KBM-7 (cell line): ENCODE results near the gene TNRC18.

Experiments
- DNase-seq: peaks from one replicate; pipeline ENCODE4 v3.0.0-alpha.2; 2015
- in situ Hi-C: fragments of 300-500 bp; cut with MboI; formaldehyde crosslinking; loops from 2 replicates; pipeline ENCODE4 v1.14.3; 2020; ENCODE audit warnings: low sequenced_read_pairs, low pct_unique_long_range_greater_than_20kb, mixed read lengths

The TNRC18 gene

DNA sequence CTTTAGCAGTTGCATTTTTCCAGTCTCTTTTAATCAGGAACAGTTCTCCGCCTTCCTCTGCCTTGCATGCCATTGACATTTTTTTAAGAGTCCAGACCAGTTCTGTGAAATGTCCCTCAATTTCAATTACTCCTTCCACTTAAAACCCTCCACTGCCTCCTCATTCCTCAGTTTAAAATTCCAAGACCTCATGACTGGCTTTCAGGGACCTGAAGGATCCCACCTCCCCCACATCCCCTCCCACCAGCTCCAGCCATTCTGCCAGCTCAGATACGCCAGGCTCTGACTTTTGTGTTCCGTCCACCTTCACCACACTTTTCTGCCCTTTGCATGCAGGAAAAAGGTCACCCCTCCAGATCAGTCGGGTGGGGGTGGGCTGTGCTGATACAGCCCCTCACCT lies 8.7 kb downstream of the TNRC18 start:
- DNase-seq = no peak
- in situ Hi-C loops = no loop called here

- no peak for DNase-seq
- in situ Hi-C loops = no loop called here
Observed at GRCh38 chr7:5413449-5413786, 10.2 kb downstream of the TNRC18 start.

- in situ Hi-C loops = no loop called here
- no peak for DNase-seq
Observed at GRCh38 chr7:5408777-5409176, 14.9 kb downstream of the TNRC18 start.

- DNase-seq = no peak
- in situ Hi-C loops = no loop called here
Observed at GRCh38 chr7:5406957-5407945, 16.4 kb downstream of the TNRC18 start.

- in situ Hi-C loops = no loop called here
- no peak for DNase-seq
Observed at GRCh38 chr7:5404421-5404826, 19.2 kb downstream of the TNRC18 start.

- no peak for DNase-seq
- in situ Hi-C loops = no loop called here
Observed at GRCh38 chr7:5403442-5403841, 20.2 kb downstream of the TNRC18 start.

- DNase-seq = no peak
- in situ Hi-C loops = no loop called here
Observed at GRCh38 chr7:5397736-5398135, 25.9 kb downstream of the TNRC18 start.

GRCh38 chr7:5396999-5397663 lies 26.5 kb downstream of the TNRC18 start:
- in situ Hi-C loops = no loop called here
- peak; percentile 99 for DNase-seq

GRCh38 chr7:5396542-5396941 lies 27.1 kb downstream of the TNRC18 start:
- DNase-seq = peak; percentile 75
- in situ Hi-C loops = no loop called here

DNA sequence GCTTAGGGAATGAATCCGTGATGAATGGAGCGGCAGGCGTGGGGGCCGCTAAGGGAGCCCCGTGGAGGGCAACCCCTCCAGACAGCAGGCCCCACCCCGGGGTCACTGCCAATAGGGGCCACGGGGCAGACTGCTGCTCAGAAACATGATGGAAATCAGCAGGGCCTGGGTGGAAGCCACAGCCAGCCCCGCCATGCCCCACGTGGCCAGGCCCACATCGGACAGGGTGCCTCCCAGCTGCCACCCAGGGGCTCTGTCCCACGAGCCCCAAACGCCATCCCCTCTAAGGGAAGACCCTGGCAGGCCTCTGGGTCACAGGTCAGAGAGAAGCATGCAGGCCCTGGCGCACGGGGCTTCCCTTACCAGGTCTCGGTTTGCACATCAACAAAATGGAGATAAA lies 28.4 kb downstream of the TNRC18 start:
- DNase-seq = no peak
- in situ Hi-C loops = no loop called here

- in situ Hi-C loops = no loop called here
- DNase-seq = no peak
Observed at GRCh38 chr7:5394264-5395105, 29.1 kb downstream of the TNRC18 start.

DNA sequence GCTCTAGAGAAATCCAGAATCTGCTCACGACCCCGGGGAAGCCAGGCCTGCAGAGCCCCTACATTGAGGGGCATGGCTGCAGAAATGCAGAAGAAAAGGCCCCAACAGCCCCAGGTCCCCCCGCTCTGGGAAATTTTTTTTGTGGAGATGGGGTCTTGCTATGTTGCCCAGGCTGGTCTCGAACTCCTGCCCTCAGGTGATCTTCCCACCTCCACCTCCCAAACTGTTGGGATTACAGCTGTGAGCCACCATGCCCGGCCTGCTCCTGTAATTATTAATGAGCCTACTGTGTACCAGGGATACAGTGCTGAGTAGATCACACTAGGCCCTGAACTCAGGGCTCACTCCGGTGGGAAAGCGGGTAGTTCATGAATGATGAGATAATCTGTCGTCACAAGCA lies 29.9 kb downstream of the TNRC18 start:
- DNase-seq = no peak
- in situ Hi-C loops = no loop called here

GRCh38 chr7:5393328-5393727 lies 30.3 kb downstream of the TNRC18 start:
- in situ Hi-C loops = no loop called here
- no peak for DNase-seq

DNA sequence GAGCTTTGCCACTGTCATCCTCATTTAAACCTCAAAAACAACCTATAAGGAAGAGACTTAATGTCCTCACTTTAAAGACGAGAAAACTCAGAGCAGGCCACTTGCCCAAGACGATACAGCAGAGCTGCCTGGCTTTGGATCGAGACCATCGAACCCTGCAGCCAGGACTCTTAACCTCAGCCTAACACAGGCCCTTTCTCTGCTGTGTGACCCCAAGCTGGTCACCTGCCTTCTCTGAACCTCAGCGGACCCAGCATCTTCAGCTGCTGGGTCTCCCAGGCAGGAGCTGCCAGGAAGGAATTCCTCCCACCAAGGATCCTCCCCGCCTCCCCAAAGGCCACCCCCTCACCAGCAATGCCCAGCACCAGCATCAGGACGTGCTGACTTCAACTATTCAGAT lies 32.7 kb downstream of the TNRC18 start:
- in situ Hi-C loops = no loop called here
- no peak for DNase-seq

- in situ Hi-C loops = no loop called here
- DNase-seq = no peak
Observed at GRCh38 chr7:5388905-5389433, 34.7 kb downstream of the TNRC18 start.

GRCh38 chr7:5388273-5388901 lies 35.2 kb downstream of the TNRC18 start:
- in situ Hi-C loops = no loop called here
- DNase-seq = no peak

GRCh38 chr7:5387711-5388245 lies 35.9 kb downstream of the TNRC18 start:
- no peak for DNase-seq
- in situ Hi-C loops = no loop called here

DNA sequence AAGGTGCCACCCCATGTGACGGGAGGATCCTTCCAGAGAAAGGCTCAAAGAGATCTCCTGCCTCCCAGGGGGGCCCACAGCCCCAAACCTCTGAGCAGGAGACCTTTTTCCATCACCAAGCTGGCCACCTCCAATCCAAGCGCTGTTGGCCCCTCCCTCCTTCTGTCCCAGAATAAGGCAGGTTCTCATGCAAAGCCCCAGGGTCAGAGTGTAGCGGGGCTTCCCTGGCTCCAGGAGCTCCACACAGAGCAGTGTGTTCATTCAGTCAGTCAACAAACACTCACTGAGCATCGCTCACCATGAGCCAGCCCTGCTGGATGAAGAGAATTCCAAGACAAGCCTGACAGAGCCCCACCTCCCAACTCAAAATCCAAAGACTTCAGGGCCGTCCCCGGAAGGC lies 39.0 kb downstream of the TNRC18 start:
- in situ Hi-C loops = no loop called here
- no peak for DNase-seq
